ENCODE data around the gene LAMB2. TPM values are rescaled to one million over a fixed set of nuclear protein-coding genes. Genes with fewer than 3 reads are reported as not detected.

LAMB2 gene
- total RNA-seq, 1 donor from 2014 or later, result 753 TPM

DNA sequence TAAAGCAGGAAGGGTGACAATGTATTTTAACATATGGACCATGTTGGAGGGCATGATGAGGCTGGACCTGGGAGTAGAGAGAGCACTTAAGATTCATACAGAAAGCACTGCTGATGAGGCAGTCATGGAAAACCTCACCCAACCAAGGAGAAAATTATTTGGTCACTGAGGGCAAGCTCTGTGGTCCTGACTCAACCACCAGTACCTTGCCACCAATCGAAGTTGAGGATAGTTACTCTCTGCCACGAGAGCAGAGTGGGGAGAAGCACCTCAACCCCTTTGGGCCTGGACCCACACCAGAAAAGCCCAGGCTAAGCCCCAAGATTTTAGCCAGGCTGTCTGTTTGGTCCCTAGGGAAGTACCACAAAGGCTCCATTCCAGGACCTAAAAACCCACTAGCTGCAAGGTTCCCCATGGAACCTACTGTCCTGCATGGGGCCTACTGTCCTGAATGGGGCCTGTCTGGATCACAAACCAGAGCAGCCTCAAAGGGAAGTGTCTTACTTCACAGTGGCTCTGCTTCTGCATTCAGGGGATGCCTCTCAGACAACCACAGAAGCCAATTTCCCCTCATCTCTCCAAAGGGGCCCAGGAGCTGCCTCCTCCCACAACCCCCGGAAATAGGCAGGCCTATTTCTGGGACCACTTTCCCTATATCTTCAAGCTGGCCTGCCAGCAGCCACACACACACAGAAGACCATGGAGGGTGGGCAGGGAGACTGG is 29.1 kb upstream of the LAMB2 start:
- DNase-seq (ENCODE audit: low spot score), result no peak

DNA sequence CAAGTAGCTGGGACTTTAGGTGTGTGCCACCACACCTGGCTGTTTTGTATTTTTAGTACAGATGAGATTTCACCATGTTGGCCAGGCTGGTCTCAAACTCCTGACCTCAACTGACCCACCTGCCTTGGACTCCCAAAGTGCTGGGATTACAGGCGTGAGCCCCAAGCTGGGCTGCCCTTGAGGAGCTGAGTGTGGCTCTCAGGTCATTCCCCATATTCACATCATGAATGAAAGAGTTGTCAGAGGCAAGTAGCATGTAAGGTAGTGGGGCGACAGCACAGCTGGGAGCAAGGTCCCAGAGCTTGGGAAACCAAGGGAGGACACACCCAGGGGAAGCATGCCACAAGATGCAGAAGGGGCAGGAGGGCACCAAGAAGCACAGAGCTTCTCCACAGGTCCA is 28.3 kb upstream of the LAMB2 start:
- DNase-seq (ENCODE audit: low spot score), result no peak

DNA sequence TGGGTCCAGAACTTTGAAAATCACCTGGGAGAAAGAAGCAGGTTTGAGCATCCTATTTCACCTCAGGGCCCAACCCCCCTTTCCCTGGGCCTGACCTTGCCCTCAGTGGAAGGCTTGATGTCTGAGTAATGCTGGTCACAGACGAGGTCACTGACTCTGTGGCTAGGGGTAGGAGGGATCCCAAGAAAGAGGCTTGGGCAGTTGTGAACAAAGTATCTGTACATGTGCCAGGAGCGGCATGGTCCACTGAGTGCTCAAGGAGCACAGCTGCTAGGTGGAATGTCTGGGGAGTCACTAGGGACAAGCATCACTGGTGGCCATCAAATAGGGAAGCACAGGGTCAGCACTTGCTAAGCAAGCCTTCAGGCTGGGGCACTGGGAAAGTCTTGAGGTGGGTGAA is 25.9 kb upstream of the LAMB2 start:
- DNase-seq (ENCODE audit: low spot score), result no peak

DNA sequence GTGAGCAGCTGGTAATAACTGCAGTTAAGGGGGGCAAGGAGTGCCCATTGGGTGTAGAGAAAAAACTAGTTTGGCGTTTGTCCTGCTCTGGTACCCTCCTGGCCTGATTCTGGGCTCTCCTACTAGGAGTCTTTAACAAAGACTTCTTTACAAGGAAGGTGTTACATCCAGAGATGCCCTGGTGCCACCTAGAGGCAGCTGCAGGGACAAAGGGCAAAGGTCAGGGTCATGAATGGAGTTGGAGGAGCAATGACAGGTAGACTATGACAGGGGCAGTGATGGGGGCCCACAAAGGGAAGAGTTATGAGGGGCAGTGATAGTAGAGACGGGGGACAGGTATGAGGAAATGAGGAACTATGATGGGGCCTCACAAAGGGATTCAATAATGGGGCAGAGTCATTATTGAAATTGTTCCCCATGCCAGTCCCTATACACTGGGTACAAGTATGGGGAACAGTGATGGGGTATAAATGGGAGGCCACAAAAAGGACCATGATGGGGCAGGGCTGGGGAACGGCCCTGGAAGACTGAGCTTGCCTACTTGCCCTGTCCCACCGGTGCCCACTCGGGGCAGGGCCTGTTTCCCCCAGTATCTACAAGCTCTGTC is 25.4 kb upstream of the LAMB2 start:
- no peak for DNase-seq (ENCODE audit: low spot score)

DNA sequence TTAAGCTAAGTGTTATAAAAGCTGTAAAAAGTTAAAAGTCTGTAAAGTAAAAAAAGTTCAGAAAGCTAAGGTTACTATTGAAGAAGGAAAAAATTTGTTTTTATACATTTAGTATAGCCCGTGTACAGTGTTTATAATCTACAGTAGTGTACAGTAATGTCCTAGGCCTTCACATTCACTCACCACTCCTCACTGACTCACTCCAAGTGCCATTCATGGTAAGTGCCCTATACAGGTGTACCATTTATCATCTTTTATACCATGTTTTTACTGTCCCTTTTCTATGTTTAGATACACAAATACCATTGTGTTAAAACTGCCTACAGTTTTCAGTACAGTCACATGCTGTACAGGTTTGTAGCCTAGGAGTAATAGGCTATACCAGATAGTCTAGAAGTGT is 24.4 kb upstream of the LAMB2 start:
- no peak for DNase-seq (ENCODE audit: low spot score)

DNA sequence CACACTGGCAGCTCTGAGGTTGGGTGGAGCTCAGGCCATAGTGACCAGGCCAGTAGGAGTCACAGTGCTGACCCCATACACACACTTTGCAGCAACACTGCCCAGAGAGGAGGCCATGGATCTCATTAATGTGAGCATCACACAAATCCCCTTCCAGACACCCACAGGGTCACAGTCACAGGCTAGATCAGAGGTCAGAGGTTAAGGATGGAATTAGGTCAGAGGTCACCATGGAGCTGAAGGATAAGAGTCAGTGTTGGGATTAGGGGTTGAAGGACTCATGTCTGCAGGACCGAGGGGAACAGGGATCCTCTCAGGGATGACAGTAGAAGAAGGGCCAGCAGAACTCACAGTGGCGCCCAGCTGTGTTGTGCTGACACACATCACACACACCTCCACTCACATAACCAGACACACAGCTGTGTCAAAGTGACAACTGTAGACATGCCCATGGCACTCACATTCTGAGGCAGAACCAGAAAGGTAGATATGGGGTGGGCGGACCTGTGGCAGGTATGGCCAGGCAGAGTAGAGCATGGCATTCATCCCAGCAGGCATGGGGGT is 20.6 kb upstream of the LAMB2 start:
- no peak for DNase-seq (ENCODE audit: low spot score)

DNA sequence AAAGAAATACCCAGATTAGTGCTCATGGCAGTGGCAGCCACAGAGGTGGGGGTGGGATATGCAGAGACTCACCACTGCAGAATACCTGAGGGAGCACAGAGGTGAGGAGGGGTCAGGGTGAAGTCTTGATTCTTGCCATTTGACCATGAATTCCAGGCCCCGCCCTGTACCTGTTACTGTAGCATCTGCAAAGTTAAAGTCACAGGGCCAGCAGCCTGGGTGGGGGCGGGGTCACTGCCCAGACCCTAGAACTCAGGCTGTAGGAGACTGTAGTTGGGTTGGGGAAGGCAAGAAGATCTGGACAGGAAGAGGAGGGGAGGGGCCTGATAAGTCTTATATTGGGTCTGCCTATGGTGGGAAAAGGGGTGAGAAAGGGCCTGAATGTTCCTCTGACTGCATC is 18.8 kb upstream of the LAMB2 start:
- DNase-seq (ENCODE audit: low spot score), result no peak

DNA sequence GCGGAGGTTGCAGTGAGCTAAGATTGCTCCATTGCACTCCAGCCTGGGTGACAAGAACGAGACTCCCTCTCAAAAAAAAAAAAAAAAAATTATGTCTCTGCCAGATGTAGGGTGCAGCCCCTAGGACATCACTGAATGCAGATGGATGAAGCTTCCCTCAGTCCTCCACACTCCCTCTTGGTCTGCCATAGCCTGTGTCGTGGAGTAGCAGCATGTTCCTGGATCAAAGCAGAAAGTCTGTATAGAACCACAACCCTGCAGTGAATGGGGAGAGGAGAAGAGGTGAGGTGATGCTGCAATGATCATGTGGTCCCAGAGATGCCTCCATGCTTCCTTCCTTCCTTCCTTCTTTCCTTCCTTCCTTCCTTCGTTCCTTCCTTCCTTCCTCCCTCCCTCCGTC is 15.3 kb upstream of the LAMB2 start:
- DNase-seq (ENCODE audit: low spot score), result no peak

DNA sequence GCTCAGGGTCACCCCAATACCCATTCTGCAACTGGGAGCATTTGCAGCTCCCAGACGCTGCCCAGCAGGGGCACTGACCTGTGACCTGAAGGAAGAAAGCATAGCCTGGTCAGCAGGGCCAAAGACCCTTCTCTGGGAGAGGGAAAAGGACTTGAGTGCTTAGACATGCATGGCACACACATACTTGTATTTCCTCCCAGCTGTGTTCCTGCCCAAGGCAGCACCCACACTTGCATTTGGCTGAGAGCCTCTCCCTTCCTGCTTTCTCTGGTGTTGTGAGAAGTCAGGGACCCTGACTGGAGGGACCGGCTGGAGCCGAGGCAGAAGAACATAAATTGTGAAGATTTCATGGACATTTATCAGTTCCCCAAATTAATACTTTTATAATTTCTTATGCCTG is 7.2 kb upstream of the LAMB2 start:
- no peak for DNase-seq (ENCODE audit: low spot score)

DNA sequence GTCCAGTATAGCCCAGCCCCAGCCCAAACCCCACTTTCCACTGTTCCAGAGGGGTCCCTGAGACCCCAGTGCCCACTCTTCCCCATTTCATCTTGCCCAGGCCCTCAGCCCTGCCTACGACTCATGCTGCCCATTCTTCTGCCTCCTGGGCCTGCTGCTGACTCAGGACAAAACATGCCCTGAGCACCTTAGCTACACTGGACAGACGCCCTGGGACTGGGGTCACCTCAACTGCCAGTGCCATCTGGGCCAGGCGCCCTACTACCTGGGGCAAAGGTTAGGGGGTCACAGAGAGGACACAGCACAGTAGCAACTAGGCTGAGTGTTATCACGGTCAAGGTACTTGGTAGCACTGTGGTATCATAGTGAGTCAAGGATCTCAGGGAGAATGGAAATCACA is 2.6 kb upstream of the LAMB2 start:
- DNase-seq (ENCODE audit: low spot score), result no peak

DNA sequence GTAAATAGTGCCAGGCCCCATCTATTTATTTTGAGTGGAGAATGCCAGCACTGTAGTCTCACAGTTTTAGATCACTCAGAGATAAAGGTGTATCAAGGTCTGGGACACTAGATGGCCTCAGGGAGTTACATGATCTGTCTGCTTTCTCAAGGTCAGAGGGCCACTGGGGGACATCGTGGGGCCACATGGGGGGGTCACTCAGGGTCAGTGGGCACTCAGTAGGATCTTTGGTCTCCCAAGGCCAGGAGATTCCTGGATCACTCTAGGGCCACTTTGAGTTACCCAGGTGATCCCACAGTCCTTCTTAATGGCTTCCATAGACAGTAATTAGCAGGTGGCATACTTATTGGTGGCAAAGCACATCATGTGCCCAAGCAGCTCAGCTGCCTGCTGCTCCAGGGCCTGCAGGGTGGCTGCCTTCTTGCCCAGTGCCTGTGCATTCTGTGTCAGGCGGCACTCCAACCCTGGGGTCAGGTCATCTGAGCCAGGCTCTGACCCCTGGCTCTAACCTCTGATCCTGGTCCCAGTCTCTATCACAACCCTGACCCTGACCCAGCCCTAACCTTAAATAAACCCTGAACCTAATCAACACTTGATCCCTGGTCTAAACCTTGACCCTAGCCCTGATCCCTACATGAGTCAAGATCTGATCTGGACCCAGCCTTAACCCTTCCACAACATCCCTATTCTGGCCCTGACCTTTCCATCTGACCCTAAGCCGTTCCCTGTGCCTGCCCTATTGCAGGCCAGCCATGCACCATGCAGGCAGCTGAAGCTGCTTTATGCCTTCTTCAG is 1.8 kb upstream of the LAMB2 start:
- no peak for DNase-seq (ENCODE audit: low spot score)

DNA sequence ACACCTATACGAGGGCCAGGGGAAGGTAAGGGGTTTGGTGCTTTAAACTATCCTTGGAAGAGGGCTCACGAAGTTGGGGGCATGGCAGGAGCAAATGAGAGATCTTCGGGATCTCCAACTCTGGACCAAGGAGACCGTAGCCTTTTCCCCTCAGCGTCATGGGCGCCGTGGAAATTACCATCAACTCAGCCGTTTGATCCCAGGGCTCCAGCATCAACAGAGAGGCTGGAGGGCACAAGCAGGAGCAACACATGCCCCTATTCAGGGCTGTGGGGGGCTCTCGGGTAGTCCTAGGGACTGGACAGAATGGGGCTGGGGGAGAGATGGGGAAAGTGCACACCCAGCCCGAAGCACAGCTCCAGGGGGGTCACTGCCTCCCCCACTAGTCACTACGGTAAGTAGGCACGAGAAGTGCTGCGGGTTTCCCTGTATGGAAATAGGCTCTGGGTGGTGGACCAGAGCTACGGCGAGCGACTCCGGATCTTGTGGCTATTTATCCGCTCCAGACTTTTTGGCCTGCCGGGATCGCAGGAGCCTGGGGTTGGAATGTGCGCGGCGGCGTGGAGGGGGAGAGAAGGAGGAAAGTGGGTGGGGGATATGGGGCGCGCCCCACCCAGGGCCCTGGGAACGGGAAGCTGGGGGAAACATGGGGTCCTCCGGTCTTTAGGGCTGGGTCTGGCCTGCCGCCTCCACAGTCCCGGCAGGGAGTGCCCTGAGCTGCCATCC is 539 bp upstream of the LAMB2 start:
- DNase-seq (ENCODE audit: low spot score), result peak; percentile 95

DNA sequence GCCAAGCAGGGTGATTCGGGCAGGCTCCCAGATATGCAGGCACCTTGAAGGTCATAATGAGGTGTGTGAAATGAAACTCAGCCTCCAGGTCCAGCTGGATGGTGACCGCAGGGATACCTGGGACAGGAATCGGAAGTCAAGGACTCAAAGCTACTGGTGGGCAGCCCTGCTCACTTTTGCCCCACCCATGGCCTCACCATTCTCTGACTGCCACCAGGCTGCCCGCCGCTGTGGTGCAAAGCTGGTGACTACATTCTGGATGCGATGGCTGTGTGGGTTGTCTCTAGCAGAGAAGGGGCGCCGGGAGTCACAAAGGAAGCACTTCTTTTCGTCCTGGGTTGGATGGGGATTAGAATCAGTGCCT is 795 bp downstream of the LAMB2 start:
- DNase-seq (ENCODE audit: low spot score), result no peak

DNA sequence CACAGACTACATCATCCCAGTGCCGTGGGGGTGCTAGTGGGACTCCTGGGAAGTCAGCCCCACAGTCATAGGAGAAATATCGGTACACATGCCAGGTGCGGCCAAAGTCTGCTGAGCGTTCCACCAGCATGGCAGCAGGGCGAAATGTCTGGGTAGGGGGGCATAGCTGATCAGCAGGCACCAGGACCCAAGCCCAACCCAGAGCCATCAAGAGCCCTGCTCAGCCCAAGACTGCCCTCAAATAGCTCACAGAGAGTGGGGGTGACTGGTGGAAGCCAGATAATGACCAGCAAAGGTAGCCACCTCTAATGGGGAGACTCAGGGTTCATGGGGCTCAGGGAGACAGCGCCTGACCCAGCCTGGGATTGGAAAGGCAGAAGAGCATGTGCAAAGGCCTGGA is 1.3 kb downstream of the LAMB2 start:
- DNase-seq (ENCODE audit: low spot score), result no peak

DNA sequence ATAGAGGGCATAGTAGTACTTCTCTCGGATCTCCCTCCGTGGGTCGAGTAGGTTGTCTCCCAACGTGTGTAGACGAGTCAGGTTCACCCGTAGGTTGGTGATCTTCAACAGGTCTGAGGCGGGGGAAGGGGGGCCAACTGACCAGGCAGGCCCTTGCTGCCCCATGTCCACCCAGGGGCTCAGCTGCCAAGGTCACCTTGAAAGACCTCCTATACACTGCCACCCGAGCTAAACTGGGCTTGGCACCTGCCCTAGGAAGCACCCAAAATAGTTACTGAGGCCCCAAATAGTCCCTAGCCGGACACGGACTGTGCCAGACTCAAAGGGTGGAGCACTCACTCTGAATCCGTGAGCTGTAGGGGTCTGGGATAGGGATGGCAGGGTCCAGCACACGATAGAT is 1.8 kb downstream of the LAMB2 start:
- no peak for DNase-seq (ENCODE audit: low spot score)

DNA sequence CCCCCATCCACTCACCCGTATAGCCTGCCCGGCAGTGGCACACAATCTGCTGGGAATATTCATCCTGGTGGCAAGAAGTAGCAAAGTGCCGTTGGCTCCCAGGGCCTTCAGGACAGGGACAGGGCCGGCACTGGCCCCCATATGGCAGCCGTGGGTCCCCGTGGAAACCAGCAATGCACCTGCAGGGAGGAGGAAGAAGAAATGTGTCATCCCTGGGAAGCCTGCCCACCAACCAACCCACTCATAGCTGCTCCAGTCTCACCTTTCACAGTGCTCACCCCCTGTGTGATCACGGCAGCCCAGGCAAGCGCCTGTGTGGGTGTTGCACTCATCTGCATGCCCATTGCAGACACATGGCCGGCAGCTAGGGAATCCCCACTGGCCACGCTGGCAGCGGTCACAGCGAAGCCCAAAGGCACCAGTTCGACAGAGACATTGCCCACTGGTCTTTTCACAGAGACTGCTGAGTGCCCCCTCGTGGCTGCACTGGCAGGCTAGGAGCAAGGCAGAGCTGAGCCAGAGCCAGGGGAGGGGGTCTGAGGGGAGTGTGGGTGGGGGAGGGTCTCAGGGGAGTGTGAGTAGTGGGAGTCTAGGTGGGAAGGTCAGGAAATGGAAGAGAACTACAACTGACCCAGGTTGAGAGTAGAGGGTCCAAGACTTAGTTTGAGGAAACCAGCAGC is 7.7 kb downstream of the LAMB2 start:
- no peak for DNase-seq (ENCODE audit: low spot score)

DNA sequence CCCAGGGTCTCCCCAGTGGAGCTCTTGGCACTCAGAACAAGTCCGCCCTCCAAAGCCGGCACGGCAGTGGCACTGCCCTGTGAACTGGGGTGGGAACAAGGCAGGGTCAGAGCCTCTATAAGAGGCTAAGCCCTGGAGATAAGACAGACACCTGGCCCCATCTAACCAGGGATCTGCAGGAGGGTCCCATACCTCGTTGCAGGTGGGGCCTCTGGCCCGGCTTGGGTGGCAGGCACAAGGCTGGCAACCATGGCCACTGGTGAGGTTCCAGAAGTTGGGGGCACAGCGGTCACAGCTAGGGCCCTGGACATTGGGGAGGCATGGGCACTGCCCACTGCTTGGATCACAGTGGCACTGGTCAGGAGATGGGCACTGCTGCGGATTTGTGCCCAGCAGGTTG is 8.6 kb downstream of the LAMB2 start:
- DNase-seq (ENCODE audit: low spot score), result no peak

DNA sequence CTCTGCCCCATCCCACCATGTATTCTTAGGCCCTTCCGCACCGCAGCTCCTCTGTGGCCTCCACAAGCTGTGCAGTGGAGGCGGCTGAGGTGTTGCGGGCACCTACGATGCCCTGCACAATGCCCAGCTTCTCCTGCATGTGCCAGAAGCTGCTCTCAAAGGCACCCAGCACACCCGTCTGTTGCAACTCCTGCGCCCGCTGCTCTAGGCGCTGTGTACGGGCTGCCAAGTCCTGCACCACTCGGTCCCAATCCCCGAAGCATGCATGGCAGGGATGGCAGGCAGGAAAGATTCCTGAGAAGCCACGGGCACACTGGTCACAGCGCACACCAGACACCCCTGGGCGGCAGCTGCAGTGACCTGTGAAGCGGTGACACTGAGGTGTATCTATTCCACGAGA is 9.2 kb downstream of the LAMB2 start:
- no peak for DNase-seq (ENCODE audit: low spot score)

DNA sequence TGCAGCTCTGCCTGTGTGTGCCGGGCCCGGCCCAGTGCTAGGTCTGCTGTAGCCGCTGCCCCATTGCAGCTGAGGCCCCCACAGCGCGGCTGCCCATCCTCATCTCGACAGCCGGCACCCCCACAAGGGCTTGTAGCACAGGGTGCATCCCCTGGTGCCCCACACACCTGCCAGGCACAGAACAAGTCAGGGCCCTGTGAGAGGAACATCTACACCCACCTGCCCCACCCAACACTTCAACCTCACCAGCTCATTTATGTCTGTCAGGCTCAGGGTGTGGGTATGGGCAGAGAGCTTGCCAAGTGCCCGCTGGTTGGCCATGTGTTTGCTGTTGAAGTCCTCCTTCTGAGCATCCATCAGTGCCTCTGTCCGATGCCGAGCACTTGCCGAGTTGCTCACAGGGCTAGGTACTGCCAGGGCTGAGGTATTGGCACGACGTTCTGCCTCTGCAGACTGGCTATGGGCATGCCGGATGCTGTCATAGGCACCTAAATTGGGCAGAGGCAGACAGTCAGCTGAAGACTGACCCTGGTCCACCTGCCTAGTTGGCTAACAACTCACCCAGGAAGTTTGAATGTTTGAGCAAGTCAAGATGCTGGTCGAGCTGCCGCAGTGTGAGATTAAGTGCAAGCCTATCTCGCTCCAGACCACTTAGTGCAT is 9.8 kb downstream of the LAMB2 start:
- no peak for DNase-seq (ENCODE audit: low spot score)

DNA sequence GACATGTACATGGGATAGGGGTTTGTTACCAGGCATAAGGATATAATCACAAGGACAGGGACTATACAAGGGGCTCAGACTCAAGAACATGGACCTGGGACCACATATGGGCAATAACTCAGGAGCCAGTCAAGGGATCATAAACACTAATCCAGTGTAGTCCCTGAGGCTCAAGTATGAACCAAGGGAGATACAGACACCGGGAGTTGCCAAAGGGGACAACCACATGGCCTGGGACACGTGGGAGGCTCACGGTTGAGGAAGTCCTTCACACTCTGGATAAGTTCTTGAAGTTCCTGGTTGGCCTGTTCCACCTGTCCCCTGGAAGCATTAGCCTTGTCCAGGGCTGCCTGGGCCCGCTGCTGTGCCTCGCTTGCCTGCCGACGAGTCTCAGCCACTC is 10.4 kb downstream of the LAMB2 start:
- no peak for DNase-seq (ENCODE audit: low spot score)

DNA sequence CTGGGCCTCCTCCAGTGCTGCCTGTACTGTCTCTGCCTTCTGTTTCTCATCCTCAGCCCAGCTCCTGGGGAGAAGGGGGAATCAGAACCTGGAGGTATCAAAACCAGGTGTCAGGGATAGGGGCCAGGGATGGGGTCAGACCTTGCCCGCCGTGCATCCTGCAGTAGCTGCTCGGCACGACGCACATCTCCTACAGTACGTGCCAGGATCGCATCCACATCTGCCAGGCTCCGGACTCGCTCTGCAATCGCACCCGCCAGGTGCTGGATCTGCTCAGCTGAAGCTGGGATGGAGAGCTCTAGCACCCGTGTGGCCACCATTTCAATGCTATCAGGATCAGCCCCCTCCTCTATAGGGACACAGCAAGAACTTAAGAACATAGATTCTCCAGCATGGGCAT is 10.8 kb downstream of the LAMB2 start:
- no peak for DNase-seq (ENCODE audit: low spot score)

Data from umbilical cord (tissue), 2 donors.